PC-9 (cell line): Measurements from ENCODE around the gene ABTB1.

Experiments
- EZH2 ChIP-seq: fragments of 200-600 bp; sonication (generic); IDR thresholded peaks from 2 replicates; pipeline ENCODE4 v1.8.0; 2017; ENCODE audit warnings: antibody characterized with exemption, low read depth
- TF ChIP-seq, protein P1 (sequence below): fragments of 200-600 bp; sonication (generic); conservative IDR thresholded peaks from 2 replicates; pipeline ENCODE4 v1.6.1; 2017; ENCODE audit warnings: mixed run types, antibody characterized with exemption, mild to moderate bottlenecking, moderate library complexity

DNA sequence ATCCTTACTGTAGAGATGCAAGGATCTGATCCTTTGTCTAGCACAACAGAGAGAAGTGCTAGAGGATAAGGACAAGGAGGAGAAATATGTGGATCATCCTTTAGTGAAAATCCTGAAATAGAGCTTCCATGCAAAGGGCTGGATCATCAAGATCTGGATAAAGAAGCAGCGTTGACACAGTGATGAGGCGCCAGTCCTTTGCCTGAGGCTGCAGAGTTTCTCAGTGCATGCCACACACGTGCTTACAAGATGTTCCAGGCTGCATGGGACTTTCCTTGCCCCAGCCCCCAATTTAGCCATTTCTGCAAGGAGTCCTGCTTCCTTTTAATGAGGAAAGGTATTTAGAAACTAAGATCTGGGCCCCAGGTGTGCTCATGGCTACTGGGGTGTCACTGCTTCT, 7.2 kb upstream of the ABTB1 start:
- TF ChIP-seq, protein P1, sequence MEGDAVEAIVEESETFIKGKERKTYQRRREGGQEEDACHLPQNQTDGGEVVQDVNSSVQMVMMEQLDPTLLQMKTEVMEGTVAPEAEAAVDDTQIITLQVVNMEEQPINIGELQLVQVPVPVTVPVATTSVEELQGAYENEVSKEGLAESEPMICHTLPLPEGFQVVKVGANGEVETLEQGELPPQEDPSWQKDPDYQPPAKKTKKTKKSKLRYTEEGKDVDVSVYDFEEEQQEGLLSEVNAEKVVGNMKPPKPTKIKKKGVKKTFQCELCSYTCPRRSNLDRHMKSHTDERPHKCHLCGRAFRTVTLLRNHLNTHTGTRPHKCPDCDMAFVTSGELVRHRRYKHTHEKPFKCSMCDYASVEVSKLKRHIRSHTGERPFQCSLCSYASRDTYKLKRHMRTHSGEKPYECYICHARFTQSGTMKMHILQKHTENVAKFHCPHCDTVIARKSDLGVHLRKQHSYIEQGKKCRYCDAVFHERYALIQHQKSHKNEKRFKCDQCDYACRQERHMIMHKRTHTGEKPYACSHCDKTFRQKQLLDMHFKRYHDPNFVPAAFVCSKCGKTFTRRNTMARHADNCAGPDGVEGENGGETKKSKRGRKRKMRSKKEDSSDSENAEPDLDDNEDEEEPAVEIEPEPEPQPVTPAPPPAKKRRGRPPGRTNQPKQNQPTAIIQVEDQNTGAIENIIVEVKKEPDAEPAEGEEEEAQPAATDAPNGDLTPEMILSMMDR = no peak
- TF ChIP-seq EZH2 = no peak
